NCI-H2196 (cell line): Measurements from ENCODE around the gene KTN1.

ENCODE experiments used
- DNase-seq: peaks from one replicate; lab custom pipeline; 2025; ENCODE audit not compliant: unreplicated experiment; lab: John Stamatoyannopoulos, UW

Gene KTN1

GRCh38 chr14:55579724-55580469, at the start of gene KTN1:
Gene KTN1 (plus strand): TSS chr14:55580207. CDS start chr14:55612049, 31,842 bp downstream.
- DNase-seq: peak; percentile 81

- no peak for DNase-seq
These were observed 49.5 kb upstream of the KTN1 start for GRCh38 chr14:55530464-55530863.

GRCh38 chr14:55532645-55533344, 47.2 kb upstream of the KTN1 start:
- DNase-seq: no peak

- DNase-seq: no peak
These were observed 46.0 kb upstream of the KTN1 start for GRCh38 chr14:55533960-55534359.

GRCh38 chr14:55535516-55536203, 44.3 kb upstream of the KTN1 start:
- no peak for DNase-seq

- no peak for DNase-seq
These were observed 43.8 kb upstream of the KTN1 start for GRCh38 chr14:55536204-55536708.

- no peak for DNase-seq
These were observed 42.2 kb upstream of the KTN1 start for GRCh38 chr14:55537782-55538181.

- DNase-seq: no peak
These were observed 40.0 kb upstream of the KTN1 start for GRCh38 chr14:55539975-55540374.

GRCh38 chr14:55540847-55541773, 38.9 kb upstream of the KTN1 start:
- DNase-seq: no peak

GRCh38 chr14:55545779-55546178, 34.2 kb upstream of the KTN1 start:
- no peak for DNase-seq

- no peak for DNase-seq
These were observed 33.7 kb upstream of the KTN1 start for GRCh38 chr14:55546212-55546874.

- DNase-seq: no peak
These were observed 32.2 kb upstream of the KTN1 start for GRCh38 chr14:55547650-55548315.

- DNase-seq: no peak
These were observed 26.2 kb upstream of the KTN1 start for GRCh38 chr14:55553791-55554190.

GRCh38 chr14:55556929-55557623, 22.9 kb upstream of the KTN1 start:
- DNase-seq: peak; percentile 78

- no peak for DNase-seq
These were observed 17.9 kb upstream of the KTN1 start for GRCh38 chr14:55562135-55562534.

GRCh38 chr14:55568618-55569017, 11.4 kb upstream of the KTN1 start:
- no peak for DNase-seq

GRCh38 chr14:55571125-55571889, 8.7 kb upstream of the KTN1 start:
- DNase-seq: no peak

GRCh38 chr14:55572578-55572977, 7.4 kb upstream of the KTN1 start:
- DNase-seq: peak; percentile 72
